CMK (cell line): ENCODE measurements around the gene LCE5A.
"Not testable (repeated sequence)": the region's sequence is repeated elsewhere in the genome, so short reads cannot be mapped to it uniquely, and the experiment has no call there.

Experiments used
- DNase-seq: peaks from one replicate; pipeline ENCODE4 v3.0.0-alpha.2; 2010; ENCODE audit warnings: low read depth

Gene LCE5A

GRCh38 chr1:152516082-152516481 lies 5.5 kb downstream of the LCE5A start:
- no peak for DNase-seq

- no peak for DNase-seq
Measured at GRCh38 chr1:152517237-152517811, 6.7 kb downstream of the LCE5A start.

DNA sequence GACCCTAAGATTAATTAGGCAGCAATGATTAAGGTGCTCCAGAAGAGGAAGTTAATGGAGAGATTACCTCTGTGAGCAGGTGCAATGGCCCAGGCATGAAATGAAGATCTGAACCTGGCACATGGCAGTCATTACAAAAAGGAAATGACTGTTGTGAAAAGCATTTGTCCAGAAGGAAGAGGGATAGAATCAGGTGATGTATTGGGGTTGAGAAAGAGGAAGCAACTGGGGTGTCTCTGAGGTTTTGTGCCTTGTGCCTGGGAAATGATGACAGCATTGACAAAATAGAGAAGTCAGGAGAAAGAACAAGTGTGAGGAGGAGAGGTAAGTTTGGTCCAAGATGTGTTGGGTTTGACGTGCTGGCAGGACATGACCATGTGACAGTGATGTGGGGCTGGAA lies 9.2 kb downstream of the LCE5A start:
- DNase-seq, result no peak

DNA sequence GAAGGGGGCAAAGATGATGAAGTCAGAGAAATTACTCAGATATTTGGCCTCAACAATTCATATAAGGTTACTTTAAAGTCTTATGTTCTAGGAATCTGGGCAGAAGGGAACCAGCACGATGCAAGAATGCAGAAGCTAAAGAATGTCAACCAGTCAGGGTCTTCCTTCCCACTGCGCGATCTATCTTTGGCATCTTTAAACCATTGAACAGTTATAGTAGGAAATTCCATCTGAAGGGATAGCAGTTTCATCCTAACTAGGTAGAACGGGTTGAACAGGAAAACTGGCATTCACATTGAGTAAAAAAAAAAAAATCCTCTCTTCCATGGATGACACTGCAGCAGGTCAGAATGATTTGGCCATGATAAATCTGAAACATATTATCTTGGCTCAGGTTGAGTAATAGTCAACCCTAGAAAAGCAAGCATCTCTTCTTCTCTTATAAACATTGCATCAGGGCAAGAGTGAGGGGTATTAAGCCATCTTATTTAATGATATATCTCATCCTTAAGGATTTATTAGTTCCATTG lies 10.0 kb downstream of the LCE5A start:
- DNase-seq, result no peak

DNA sequence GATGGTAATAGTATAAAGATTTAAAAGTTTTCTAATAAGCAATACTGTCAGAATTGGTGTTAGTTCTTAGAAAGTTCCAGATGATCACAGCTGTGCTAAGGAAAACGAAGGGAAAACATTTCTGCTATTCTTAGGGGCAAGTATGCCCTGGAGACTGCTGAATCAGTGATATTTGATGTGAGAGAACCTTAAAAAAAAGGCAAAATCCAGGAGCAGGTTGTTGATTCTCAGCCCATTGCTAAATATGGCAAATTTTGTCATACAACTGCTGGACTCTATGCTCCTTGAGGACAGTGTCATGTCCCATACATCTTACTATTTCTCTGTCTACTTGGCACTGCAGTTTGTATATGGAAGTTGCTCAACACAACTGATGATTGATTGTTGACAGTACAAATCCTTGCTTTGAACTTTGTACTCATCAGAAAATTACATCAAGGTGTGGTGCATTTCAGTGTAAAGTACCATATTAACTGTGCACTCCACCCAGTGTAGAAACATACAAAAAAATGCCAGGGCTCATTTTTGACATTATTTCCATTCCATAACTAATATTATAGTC lies 14.6 kb downstream of the LCE5A start:
- DNase-seq, result no peak

- peak; percentile 21 for DNase-seq
Measured at GRCh38 chr1:152533327-152533938, 22.8 kb downstream of the LCE5A start.

GRCh38 chr1:152535774-152536173 lies 25.2 kb downstream of the LCE5A start:
- DNase-seq, result no peak

GRCh38 chr1:152537496-152537895 lies 26.9 kb downstream of the LCE5A start:
- DNase-seq, result no peak

- no peak for DNase-seq
Measured at GRCh38 chr1:152539901-152540300, 29.3 kb downstream of the LCE5A start.

DNA sequence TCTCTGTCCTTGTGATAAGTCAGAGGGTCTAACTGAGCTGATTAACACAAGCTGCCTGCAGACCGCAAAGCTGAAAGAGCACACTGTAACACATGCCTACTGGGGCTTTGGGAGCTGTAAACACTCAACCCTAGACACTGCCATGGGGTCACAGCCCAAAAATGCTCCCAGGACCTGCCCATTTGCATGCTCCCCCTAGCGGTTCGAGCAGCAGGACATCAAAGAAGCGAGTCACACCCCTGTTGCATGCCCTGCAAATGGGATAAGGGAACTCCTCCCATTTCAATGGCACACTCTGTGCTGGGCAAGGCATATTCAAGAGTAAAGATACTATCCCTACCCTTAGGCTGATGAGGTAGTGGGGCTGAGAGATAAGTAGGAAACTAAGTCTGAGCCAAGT lies 33.2 kb downstream of the LCE5A start:
- DNase-seq, result no peak

DNA sequence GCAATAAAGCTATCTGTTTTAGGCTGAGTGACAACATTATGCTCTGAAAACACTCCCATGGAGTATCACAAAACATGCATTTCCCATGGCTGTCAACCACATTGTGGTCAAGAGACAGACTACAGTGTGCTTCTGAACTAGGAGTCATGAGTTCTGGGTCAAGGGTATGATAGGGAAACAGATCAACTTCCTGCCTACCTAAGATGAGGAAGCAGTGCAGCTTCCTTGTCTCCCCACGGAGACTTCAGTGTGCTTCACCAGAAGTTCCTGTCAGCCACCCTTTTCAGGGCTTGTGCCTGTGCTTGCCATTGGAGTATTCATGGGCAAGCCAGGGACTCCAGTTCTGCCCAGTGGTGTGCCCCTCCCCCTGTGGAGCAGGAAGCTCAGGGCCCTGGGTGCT lies 36.1 kb downstream of the LCE5A start:
- peak; percentile 8 for DNase-seq

DNA sequence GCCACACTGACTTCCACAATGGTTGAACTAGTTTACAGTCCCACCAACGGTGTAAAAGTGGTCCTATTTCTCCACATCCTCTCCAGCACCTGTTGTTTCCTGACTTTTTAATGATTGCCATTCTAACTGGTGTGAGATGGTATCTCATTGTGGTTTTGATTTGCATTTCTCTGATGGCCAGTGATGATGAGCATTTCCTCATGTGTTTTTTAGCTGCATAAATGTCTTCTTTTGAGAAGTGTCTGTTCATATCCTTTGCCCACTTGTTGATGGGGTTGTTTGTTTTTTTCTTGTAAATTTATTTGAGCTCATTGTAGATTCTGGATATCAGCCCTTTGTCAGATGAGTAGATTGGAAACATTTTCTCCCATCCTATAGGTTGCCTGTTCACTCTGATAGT lies 37.8 kb downstream of the LCE5A start:
- not testable (repeated sequence) for DNase-seq
